Osteocyte (in vitro differentiated cells): Measurements from ENCODE around the gene CLPTM1L. TPM values are rescaled to one million over a fixed set of nuclear protein-coding genes. Genes with fewer than 3 reads are reported as not detected.

Experiments
- DNase-seq: peaks from one replicate; pipeline ENCODE4 v3.0.0; 2021; ENCODE audit warnings: mixed read lengths; ENCODE audit not compliant: unreplicated experiment; ENCODE audit errors: extremely low spot score
- H3K27ac Mint-ChIP-seq: one replicate; pipeline ENCODE4 v1.8.0; 2021; ENCODE audit warnings: mild to moderate bottlenecking, mixed read lengths; ENCODE audit not compliant: unreplicated experiment
- H3K27me3 Mint-ChIP-seq: one replicate; pipeline ENCODE4 v1.8.0; 2021; ENCODE audit warnings: mixed read lengths; ENCODE audit not compliant: unreplicated experiment
- H3K36me3 Mint-ChIP-seq: one replicate; pipeline ENCODE4 v1.8.0; 2021; ENCODE audit warnings: mixed read lengths; ENCODE audit not compliant: unreplicated experiment
- H3K4me1 Mint-ChIP-seq: one replicate; pipeline ENCODE4 v1.8.0; 2021; ENCODE audit warnings: mixed read lengths; ENCODE audit not compliant: unreplicated experiment
- H3K4me3 Mint-ChIP-seq: one replicate; pipeline ENCODE4 v1.8.0; 2021; ENCODE audit warnings: mild to moderate bottlenecking, moderate library complexity, mixed read lengths; ENCODE audit not compliant: unreplicated experiment
- H3K9me3 Mint-ChIP-seq: one replicate; pipeline ENCODE4 v1.8.0; 2021; ENCODE audit warnings: mixed read lengths; ENCODE audit not compliant: unreplicated experiment
- total RNA-seq: library from RNA; stranded (reverse); gene quantifications from 2 replicates; pipeline ENCODE4 v1.2.1, GENCODE V29; 2021
- TF ChIP-seq, protein P1 (sequence below): fragments of 200-600 bp; sonication (generic); IDR thresholded peaks from 2 replicates; pipeline ENCODE4 v1.5.0; 2021; ENCODE audit warnings: antibody characterized with exemption, mild to moderate bottlenecking, moderate library complexity

The CLPTM1L gene
- total RNA-seq, 1 donor from 2014 or later: 93.1 TPM

GRCh38 chr5:1387059-1387755, 42.3 kb upstream of the CLPTM1L start:
- no peak overlapping the region for H3K27ac Mint-ChIP-seq
- H3K9me3 Mint-ChIP-seq: no peaks in the 10 kb centered on the region
- no peaks in the 10 kb centered on the region for H3K36me3 Mint-ChIP-seq
- H3K27me3 Mint-ChIP-seq: peaks cover 41% of the 10 kb centered on the region
- H3K4me1 Mint-ChIP-seq: peaks cover 9% of the 10 kb centered on the region
- H3K4me3 Mint-ChIP-seq: peak overlapping the region; percentile 76
- TF ChIP-seq, protein P1, sequence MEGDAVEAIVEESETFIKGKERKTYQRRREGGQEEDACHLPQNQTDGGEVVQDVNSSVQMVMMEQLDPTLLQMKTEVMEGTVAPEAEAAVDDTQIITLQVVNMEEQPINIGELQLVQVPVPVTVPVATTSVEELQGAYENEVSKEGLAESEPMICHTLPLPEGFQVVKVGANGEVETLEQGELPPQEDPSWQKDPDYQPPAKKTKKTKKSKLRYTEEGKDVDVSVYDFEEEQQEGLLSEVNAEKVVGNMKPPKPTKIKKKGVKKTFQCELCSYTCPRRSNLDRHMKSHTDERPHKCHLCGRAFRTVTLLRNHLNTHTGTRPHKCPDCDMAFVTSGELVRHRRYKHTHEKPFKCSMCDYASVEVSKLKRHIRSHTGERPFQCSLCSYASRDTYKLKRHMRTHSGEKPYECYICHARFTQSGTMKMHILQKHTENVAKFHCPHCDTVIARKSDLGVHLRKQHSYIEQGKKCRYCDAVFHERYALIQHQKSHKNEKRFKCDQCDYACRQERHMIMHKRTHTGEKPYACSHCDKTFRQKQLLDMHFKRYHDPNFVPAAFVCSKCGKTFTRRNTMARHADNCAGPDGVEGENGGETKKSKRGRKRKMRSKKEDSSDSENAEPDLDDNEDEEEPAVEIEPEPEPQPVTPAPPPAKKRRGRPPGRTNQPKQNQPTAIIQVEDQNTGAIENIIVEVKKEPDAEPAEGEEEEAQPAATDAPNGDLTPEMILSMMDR: no peak
- DNase-seq: no peak

DNA sequence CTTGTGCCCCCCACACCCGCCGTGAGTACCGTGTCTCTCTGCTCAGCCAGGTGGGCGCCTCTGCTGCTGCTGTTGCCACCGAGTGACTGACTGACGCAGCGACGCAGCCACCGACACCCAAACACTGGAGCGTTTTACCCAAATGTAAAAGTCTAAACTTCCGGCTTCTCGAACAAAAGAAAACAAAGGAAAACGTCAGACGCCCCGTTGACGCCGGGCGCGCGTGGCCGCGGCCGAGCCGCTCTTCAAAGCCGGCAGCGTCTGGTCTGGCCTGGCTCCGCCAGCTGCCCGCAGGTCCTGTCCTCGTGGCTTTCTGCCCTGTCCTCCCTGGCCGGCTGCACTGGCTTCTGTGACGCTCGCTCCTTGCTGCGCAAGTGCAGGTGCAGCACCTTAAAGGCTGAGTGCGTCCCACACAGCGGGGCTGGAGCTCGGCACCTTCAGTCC, 41.4 kb upstream of the CLPTM1L start:
- H3K4me3 Mint-ChIP-seq: peak overlapping the region; percentile 76
- H3K27ac Mint-ChIP-seq: peak overlapping the region; percentile 67
- no peak for DNase-seq

GRCh38 chr5:1385395-1386273, 40.7 kb upstream of the CLPTM1L start:
- no peaks in the 10 kb centered on the region for H3K9me3 Mint-ChIP-seq
- H3K27me3 Mint-ChIP-seq: peaks cover 41% of the 10 kb centered on the region
- peak overlapping the region; percentile 67 for H3K27ac Mint-ChIP-seq
- TF ChIP-seq, protein P1: no peak
- H3K4me3 Mint-ChIP-seq: peak overlapping the region; percentile 76
- no peak for DNase-seq
- H3K36me3 Mint-ChIP-seq: no peaks in the 10 kb centered on the region
- peaks cover 9% of the 10 kb centered on the region for H3K4me1 Mint-ChIP-seq

More for the DNA sequence above, 41.4 kb upstream of the CLPTM1L start:
- Mint-ChIP-seq H3K4me1 (peaks cover 9% of the 10 kb centered on the region), H3K36me3 (no peaks in the 10 kb centered on the region), H3K27me3 (peaks cover 41% of the 10 kb centered on the region), H3K9me3 (no peaks in the 10 kb centered on the region)
- TF ChIP-seq, protein P1: no peak

DNA sequence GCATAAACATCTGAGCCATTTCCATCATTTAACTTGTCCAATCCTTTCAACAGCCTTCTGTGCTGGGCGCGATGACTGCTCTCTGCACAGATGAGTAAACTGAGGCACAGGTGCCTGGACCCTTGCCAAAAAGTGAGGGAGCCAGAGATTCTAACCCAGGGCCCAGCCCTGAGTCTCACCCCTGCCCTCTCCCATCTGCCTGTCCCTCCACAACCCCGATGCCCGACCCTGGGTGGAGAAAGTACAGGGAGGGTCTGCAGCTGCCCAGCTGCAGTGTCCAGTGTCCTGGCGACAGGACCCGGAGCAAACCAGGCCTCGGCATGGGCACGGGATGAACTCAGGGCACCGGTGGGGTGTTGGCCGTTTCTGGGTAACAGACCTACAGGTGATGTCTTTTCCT, 39.6 kb upstream of the CLPTM1L start:
- Mint-ChIP-seq H3K4me1 (peaks cover 9% of the 10 kb centered on the region), H3K27ac (no peak overlapping the region), H3K27me3 (peaks cover 41% of the 10 kb centered on the region), H3K4me3 (no peak overlapping the region), H3K36me3 (no peaks in the 10 kb centered on the region), H3K9me3 (peaks cover 6% of the 10 kb centered on the region)
- TF ChIP-seq, protein P1: no peak
- DNase-seq: no peak

GRCh38 chr5:1383886-1384401, 39.0 kb upstream of the CLPTM1L start:
- Mint-ChIP-seq H3K4me3 (no peak overlapping the region), H3K27me3 (peaks cover 38% of the 10 kb centered on the region), H3K9me3 (peaks cover 6% of the 10 kb centered on the region), H3K27ac (no peak overlapping the region), H3K36me3 (no peaks in the 10 kb centered on the region), H3K4me1 (peaks cover 9% of the 10 kb centered on the region)
- TF ChIP-seq, protein P1: no peak
- DNase-seq: no peak
